GM23338 (cell line): ENCODE measurements around the gene TTC39B. TPM values are rescaled to one million over a fixed set of nuclear protein-coding genes. Genes with fewer than 3 reads are reported as not detected.

Experiments used
- ATAC-seq: fragments of 200-7000 bp; cut with Tn5 transposase; 3 replicates; pipeline ENCODE4 v1.9.1; 2020
- DNase-seq: peaks from one replicate; pipeline ENCODE4 v3.0.0-alpha.2; 2015; ENCODE audit warnings: low spot score
- H2AFZ ChIP-seq: fragments of 200-600 bp; sonication (generic); 2 replicates; pipeline ENCODE4 v1.8.0; 2016; ENCODE audit warnings: antibody characterized with exemption, mild to moderate bottlenecking, moderate library complexity
- H3F3A ChIP-seq: fragments of 200-600 bp; sonication (generic); replicated peaks from 2 replicates; pipeline ENCODE4 v1.8.0; 2017; ENCODE audit warnings: antibody characterized with exemption, mixed run types, low read depth
- H3K27ac ChIP-seq: fragments of 200-600 bp; sonication (generic); 2 replicates; pipeline ENCODE4 v1.6.1; 2016; ENCODE audit warnings: low read depth
- H3K27me3 ChIP-seq: fragments of 200-600 bp; sonication (generic); 2 replicates; pipeline ENCODE4 v1.8.0; 2016; ENCODE audit warnings: mild to moderate bottlenecking, mixed run types, moderate library complexity; ENCODE audit not compliant: insufficient read depth
- H3K36me3 ChIP-seq: fragments of 200-600 bp; sonication (generic); 2 replicates; pipeline ENCODE4 v1.8.0; 2016; ENCODE audit warnings: mild to moderate bottlenecking; ENCODE audit not compliant: insufficient read depth
- H3K4me1 ChIP-seq: fragments of 200-600 bp; sonication (generic); 2 replicates; pipeline ENCODE4 v1.8.0; 2016; ENCODE audit warnings: mild to moderate bottlenecking, moderate library complexity; ENCODE audit not compliant: insufficient read depth
- H3K4me2 ChIP-seq: fragments of 200-600 bp; sonication (generic); 2 replicates; pipeline ENCODE4 v1.7.1; 2017; ENCODE audit warnings: mixed run types
- H3K4me3 ChIP-seq: fragments of 200-600 bp; sonication (generic); 2 replicates; pipeline ENCODE4 v1.6.1; 2016; ENCODE audit warnings: mixed run types
- H3K79me2 ChIP-seq: fragments of 200-600 bp; sonication (generic); replicated peaks from 2 replicates; pipeline ENCODE4 v1.8.0; 2017; ENCODE audit warnings: mild to moderate bottlenecking; ENCODE audit not compliant: insufficient read depth
- H3K9me2 ChIP-seq: fragments of 200-600 bp; sonication (generic); 2 replicates; pipeline ENCODE4 v1.8.0; 2017; ENCODE audit not compliant: insufficient read depth
- H4K20me1 ChIP-seq: fragments of 200-600 bp; sonication (generic); replicated peaks from 2 replicates; pipeline ENCODE4 v1.8.0; 2017; ENCODE audit warnings: mild to moderate bottlenecking; ENCODE audit not compliant: insufficient read depth
- H3K27ac Mint-ChIP-seq: 2 replicates; pipeline ENCODE4 v1.8.0; 2020; ENCODE audit warnings: inconsistent platforms, mild to moderate bottlenecking, moderate library complexity, mixed read lengths
- H3K27me3 Mint-ChIP-seq: 3 replicates; pipeline ENCODE4 v1.8.0; 2022; ENCODE audit warnings: low read depth, mild to moderate bottlenecking, moderate library complexity, mixed read lengths, inconsistent platforms; ENCODE audit not compliant: insufficient read depth, poor library complexity
- H3K36me3 Mint-ChIP-seq: 3 replicates; pipeline ENCODE4 v1.8.0; 2021; ENCODE audit warnings: low read depth, mild to moderate bottlenecking, inconsistent platforms, moderate library complexity, mixed read lengths
- H3K4me1 Mint-ChIP-seq: 3 replicates; pipeline ENCODE4 v1.8.0; 2020; ENCODE audit warnings: mild to moderate bottlenecking, inconsistent platforms, mixed read lengths
- H3K4me3 Mint-ChIP-seq: 3 replicates; pipeline ENCODE4 v1.8.0; 2021; ENCODE audit warnings: moderate library complexity, mild to moderate bottlenecking, inconsistent platforms, mixed read lengths
- H3K9me3 Mint-ChIP-seq: 3 replicates; pipeline ENCODE4 v1.8.0; 2020; ENCODE audit warnings: moderate library complexity, mild to moderate bottlenecking, inconsistent platforms, mixed read lengths
- EZH2 ChIP-seq: fragments of 200-600 bp; sonication (generic); IDR thresholded peaks from one replicate; pipeline ENCODE4 v1.8.0; 2017; ENCODE audit warnings: antibody characterized with exemption, mild to moderate bottlenecking, low read depth; ENCODE audit not compliant: unreplicated experiment
- EZH2phosphoT487 ChIP-seq: fragments of 200-600 bp; sonication (generic); IDR thresholded peaks from one replicate; pipeline ENCODE4 v1.8.1; 2018; ENCODE audit warnings: antibody characterized with exemption; ENCODE audit not compliant: unreplicated experiment
- NANOG ChIP-seq: IDR thresholded peaks from 2 replicates; pipeline ENCODE4 v1.6.1; 2016; ENCODE audit warnings: antibody characterized with exemption, borderline replicate concordance
- STAT1 ChIP-seq: IDR thresholded peaks from one replicate; pipeline ENCODE4 v1.6.1; 2016; ENCODE audit warnings: antibody characterized with exemption; ENCODE audit not compliant: unreplicated experiment
- ZNF114 ChIP-seq: fragments of 250-450 bp; sonication (Bioruptor Pico); IDR thresholded peaks from 2 replicates; pipeline ENCODE4 v1.5.0; 2020; ENCODE audit warnings: mild to moderate bottlenecking, moderate library complexity
- ZNF331 ChIP-seq: fragments of 250-450 bp; sonication (Bioruptor Pico); IDR thresholded peaks from 2 replicates; pipeline ENCODE4 v1.5.0; 2020; ENCODE audit warnings: low read depth, mild to moderate bottlenecking, moderate library complexity
- polyA plus RNA-seq: library from polyadenylated mRNA; unstranded; fragments of >200 nt; fragmentation: Nextera tagmentation; extraction: Ambion mirVana; gene quantifications from 2 replicates; pipeline ENCODE4 v1.2.1, GENCODE V29; 2016
- total RNA-seq: library from RNA; depleted of rRNA; stranded (reverse); fragments of >200 nt; shearing (Covaris generic); gene quantifications from 2 replicates; pipeline ENCODE4 v1.2.3, GENCODE V29; 2014
- TF ChIP-seq, protein P1 (sequence below): fragments of 250-450 bp; sonication (Bioruptor Pico); IDR thresholded peaks from 2 replicates; pipeline ENCODE4 v1.5.0; 2020; ENCODE audit warnings: mild to moderate bottlenecking, moderate library complexity
- TF ChIP-seq, protein P2 (sequence below), 2 experiments: fragments of 200-600 bp in 1 of 2; sonication (generic) in 1 of 2; conservative IDR thresholded peaks; 2 replicates each; pipeline versions ENCODE4 v1.5.1 to v1.6.1; 2016 to 2017; ENCODE audit warnings: antibody characterized with exemption in 2 of 2, low read depth in 2 of 2, mild to moderate bottlenecking in 2 of 2, moderate library complexity in 1 of 2
- TF ChIP-seq, protein P3 (sequence below): IDR thresholded peaks from 2 replicates; pipeline ENCODE4 v1.6.1; 2016; ENCODE audit warnings: antibody characterized with exemption

The TTC39B gene
- total and polyA plus RNA-seq, 2 experiments from 2014 or later, result 2.8 to 11.1 TPM

DNA sequence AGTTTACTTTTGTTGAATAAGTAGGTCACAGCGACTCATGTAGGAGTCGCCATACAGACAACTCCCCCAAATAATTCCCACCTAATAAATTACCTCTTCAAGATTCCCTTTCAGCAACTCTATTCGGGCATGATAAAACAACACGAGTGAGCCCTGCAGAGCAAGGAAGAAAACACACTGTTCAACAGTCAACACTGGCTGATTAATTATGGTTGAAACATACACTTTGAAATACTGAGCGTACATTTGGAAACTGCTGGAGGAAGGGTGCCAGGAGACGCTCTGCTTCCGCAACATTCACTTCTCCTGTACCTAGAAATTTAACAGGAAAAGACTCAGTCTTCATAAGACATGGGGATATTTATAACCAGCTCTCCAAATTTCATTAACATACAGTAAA, 117.5 kb downstream of the TTC39B start (continued):
- no peak for TF ChIP-seq EZH2phosphoT487
- TF ChIP-seq, protein P1, sequence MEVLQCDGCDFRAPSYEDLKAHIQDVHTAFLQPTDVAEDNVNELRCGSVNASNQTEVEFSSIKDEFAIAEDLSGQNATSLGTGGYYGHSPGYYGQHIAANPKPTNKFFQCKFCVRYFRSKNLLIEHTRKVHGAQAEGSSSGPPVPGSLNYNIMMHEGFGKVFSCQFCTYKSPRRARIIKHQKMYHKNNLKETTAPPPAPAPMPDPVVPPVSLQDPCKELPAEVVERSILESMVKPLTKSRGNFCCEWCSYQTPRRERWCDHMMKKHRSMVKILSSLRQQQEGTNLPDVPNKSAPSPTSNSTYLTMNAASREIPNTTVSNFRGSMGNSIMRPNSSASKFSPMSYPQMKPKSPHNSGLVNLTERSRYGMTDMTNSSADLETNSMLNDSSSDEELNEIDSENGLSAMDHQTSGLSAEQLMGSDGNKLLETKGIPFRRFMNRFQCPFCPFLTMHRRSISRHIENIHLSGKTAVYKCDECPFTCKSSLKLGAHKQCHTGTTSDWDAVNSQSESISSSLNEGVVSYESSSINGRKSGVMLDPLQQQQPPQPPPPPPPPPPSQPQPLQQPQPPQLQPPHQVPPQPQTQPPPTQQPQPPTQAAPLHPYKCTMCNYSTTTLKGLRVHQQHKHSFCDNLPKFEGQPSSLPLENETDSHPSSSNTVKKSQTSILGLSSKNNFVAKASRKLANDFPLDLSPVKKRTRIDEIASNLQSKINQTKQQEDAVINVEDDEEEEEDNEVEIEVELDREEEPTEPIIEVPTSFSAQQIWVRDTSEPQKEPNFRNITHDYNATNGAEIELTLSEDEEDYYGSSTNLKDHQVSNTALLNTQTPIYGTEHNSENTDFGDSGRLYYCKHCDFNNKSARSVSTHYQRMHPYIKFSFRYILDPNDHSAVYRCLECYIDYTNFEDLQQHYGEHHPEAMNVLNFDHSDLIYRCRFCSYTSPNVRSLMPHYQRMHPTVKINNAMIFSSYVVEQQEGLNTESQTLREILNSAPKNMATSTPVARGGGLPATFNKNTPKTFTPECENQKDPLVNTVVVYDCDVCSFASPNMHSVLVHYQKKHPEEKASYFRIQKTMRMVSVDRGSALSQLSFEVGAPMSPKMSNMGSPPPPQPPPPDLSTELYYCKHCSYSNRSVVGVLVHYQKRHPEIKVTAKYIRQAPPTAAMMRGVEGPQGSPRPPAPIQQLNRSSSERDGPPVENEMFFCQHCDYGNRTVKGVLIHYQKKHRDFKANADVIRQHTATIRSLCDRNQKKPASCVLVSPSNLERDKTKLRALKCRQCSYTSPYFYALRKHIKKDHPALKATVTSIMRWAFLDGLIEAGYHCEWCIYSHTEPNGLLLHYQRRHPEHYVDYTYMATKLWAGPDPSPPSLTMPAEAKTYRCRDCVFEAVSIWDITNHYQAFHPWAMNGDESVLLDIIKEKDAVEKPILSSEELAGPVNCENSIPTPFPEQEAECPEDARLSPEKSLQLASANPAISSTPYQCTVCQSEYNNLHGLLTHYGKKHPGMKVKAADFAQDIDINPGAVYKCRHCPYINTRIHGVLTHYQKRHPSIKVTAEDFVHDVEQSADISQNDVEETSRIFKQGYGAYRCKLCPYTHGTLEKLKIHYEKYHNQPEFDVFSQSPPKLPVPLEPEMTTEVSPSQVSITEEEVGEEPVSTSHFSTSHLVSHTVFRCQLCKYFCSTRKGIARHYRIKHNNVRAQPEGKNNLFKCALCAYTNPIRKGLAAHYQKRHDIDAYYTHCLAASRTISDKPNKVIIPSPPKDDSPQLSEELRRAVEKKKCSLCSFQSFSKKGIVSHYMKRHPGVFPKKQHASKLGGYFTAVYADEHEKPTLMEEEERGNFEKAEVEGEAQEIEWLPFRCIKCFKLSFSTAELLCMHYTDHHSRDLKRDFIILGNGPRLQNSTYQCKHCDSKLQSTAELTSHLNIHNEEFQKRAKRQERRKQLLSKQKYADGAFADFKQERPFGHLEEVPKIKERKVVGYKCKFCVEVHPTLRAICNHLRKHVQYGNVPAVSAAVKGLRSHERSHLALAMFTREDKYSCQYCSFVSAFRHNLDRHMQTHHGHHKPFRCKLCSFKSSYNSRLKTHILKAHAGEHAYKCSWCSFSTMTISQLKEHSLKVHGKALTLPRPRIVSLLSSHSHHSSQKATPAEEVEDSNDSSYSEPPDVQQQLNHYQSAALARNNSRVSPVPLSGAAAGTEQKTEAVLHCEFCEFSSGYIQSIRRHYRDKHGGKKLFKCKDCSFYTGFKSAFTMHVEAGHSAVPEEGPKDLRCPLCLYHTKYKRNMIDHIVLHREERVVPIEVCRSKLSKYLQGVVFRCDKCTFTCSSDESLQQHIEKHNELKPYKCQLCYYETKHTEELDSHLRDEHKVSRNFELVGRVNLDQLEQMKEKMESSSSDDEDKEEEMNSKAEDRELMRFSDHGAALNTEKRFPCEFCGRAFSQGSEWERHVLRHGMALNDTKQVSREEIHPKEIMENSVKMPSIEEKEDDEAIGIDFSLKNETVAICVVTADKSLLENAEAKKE, result no peak
- no peak for TF ChIP-seq NANOG

DNA sequence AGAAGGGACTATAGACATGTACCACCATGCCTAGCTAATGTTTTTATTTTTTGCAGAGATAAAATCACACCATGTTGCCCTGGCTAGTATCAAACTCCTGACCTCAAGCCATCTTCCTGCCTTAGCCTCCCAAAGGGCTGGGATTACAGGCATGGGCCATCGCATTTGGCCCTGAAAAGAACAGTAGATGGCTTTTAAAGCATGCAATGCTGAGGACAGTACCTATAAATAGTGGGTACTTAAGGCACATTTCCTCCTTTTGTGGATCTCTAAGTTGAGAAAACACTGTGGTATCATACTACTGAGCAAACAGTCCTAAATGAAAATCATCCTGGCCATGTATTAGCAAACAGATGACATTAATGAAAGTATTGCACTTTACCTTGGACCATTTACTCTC, 119.4 kb downstream of the TTC39B start:
- H3K36me3 Mint-ChIP-seq, result peaks cover 3% of the 10 kb centered on the region; the same call in 2 of the 3 replicates
- Histone ChIP-seq H3K9me2 (no peaks in the 10 kb centered on the region), H3K4me1 (peaks cover 18% of the 10 kb centered on the region; the same call in 1 of the 2 replicates), H3K27me3 (no peaks in the 10 kb centered on the region), H3F3A (no peaks in the 10 kb centered on the region), H3K4me3 (no peak overlapping the region), H3K36me3 (no peaks in the 10 kb centered on the region), H3K4me2 (no peak overlapping the region; the same call in 1 of the 2 replicates), H3K27ac (peak overlapping the region; percentile 35; the same call in 1 of the 2 replicates), H4K20me1 (no peaks in the 10 kb centered on the region), H3K79me2 (no peaks in the 10 kb centered on the region), H2AFZ (no peak overlapping the region)
- no peak overlapping the region for H3K4me3 Mint-ChIP-seq
- ATAC-seq, result no peak
- peaks cover 4% of the 10 kb centered on the region; the same call in 2 of the 3 replicates for H3K4me1 Mint-ChIP-seq
- no peak for DNase-seq
- no peaks in the 10 kb centered on the region for H3K9me3 Mint-ChIP-seq
- no peaks in the 10 kb centered on the region for H3K27me3 Mint-ChIP-seq
- no peak overlapping the region for H3K27ac Mint-ChIP-seq
- TF ChIP-seq EZH2 (no peak), ZNF331 (no peak), EZH2phosphoT487 (no peak), STAT1 (no peak), NANOG (peak; percentile 58; the same call in 1 of the 2 replicates), ZNF114 (CRISPR knock-in tag) (no peak)
- TF ChIP-seq, protein P2, sequence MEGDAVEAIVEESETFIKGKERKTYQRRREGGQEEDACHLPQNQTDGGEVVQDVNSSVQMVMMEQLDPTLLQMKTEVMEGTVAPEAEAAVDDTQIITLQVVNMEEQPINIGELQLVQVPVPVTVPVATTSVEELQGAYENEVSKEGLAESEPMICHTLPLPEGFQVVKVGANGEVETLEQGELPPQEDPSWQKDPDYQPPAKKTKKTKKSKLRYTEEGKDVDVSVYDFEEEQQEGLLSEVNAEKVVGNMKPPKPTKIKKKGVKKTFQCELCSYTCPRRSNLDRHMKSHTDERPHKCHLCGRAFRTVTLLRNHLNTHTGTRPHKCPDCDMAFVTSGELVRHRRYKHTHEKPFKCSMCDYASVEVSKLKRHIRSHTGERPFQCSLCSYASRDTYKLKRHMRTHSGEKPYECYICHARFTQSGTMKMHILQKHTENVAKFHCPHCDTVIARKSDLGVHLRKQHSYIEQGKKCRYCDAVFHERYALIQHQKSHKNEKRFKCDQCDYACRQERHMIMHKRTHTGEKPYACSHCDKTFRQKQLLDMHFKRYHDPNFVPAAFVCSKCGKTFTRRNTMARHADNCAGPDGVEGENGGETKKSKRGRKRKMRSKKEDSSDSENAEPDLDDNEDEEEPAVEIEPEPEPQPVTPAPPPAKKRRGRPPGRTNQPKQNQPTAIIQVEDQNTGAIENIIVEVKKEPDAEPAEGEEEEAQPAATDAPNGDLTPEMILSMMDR (conservative IDR thresholded peaks at IDR 0.05; ENCODE audit: low read depth in 2 of 2), result no peak
- TF ChIP-seq, protein P3, sequence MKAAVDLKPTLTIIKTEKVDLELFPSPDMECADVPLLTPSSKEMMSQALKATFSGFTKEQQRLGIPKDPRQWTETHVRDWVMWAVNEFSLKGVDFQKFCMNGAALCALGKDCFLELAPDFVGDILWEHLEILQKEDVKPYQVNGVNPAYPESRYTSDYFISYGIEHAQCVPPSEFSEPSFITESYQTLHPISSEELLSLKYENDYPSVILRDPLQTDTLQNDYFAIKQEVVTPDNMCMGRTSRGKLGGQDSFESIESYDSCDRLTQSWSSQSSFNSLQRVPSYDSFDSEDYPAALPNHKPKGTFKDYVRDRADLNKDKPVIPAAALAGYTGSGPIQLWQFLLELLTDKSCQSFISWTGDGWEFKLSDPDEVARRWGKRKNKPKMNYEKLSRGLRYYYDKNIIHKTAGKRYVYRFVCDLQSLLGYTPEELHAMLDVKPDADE, result no peak
